HEK293T (cell line): ENCODE data around the gene EFHC2.

Source experiments
- CTBP1 ChIP-seq: fragments of 450-650 bp; IDR thresholded peaks from 2 replicates; pipeline ENCODE4 v1.6.1; 2016; ENCODE audit warnings: borderline replicate concordance
- FOXM1 ChIP-seq: fragments of 450-650 bp; IDR thresholded peaks from 2 replicates; pipeline ENCODE4 v1.6.1; 2017; ENCODE audit warnings: mild to moderate bottlenecking, borderline replicate concordance
- SP1 ChIP-seq: fragments of 450-650 bp; IDR thresholded peaks from 2 replicates; pipeline ENCODE4 v1.6.1; 2017

DNA sequence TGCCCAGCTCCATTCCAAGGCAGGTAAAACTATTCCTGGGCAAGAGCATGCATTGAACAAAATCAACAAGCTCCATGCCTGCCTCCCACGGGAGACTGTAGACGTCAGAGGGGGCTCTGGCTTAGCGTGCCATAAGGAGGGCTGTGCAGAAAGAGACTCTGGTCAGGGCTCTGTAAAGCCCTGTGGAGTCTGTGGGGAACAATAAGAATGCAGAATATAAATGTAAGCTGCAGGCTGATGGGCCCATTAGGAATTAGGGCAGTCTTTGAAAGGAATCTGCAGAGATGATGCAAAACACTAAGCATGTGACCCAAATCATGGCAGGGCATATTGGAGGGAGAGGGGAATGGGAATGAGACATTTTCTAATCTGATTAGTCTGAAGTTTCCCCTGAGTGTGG is 170.3 kb downstream of the EFHC2 start:
- TF ChIP-seq FOXM1, result no peak
- TF ChIP-seq CTBP1, result no peak
- TF ChIP-seq SP1, result no peak
